Measurements from ENCODE around the gene DTX1. TPM values are rescaled to one million over a fixed set of nuclear protein-coding genes. Genes with fewer than 3 reads are reported as not detected.

DTX1 gene
- total RNA-seq, 1 donor from 2014 or later: 79.4 TPM

DNA sequence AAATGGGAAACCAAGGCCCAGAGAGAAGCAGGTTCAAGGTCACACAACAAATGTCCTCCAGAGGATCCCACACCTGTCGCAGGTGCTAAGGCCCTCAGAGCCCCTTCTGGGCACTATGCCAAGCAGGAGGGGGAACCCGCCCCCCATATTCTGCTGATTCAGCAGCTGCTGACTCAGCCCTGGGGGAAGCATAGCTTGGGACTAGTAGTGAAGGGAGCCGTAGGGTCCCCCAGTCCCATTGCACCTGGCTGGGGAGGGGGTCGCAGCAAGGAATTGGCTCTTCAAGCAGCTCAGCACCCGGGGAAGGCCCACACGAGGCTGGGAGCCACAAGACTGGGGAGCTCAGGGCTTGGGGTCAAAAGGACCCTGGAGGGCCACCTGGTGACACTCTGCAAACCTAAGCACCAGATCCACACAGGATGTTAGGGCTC, 78.0 kb downstream of the DTX1 start:
- Mint-ChIP-seq H3K9me3 (no peaks in the 10 kb centered on the region), H3K4me3 (peak overlapping the region; percentile 28), H3K36me3 (ENCODE audit: low read depth) (no peaks in the 10 kb centered on the region), H3K4me1 (peaks cover 35% of the 10 kb centered on the region), H3K27me3 (peaks cover 11% of the 10 kb centered on the region), H3K27ac (no peak overlapping the region)
- TF ChIP-seq, protein P1, sequence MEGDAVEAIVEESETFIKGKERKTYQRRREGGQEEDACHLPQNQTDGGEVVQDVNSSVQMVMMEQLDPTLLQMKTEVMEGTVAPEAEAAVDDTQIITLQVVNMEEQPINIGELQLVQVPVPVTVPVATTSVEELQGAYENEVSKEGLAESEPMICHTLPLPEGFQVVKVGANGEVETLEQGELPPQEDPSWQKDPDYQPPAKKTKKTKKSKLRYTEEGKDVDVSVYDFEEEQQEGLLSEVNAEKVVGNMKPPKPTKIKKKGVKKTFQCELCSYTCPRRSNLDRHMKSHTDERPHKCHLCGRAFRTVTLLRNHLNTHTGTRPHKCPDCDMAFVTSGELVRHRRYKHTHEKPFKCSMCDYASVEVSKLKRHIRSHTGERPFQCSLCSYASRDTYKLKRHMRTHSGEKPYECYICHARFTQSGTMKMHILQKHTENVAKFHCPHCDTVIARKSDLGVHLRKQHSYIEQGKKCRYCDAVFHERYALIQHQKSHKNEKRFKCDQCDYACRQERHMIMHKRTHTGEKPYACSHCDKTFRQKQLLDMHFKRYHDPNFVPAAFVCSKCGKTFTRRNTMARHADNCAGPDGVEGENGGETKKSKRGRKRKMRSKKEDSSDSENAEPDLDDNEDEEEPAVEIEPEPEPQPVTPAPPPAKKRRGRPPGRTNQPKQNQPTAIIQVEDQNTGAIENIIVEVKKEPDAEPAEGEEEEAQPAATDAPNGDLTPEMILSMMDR (IDR thresholded peaks at IDR 0.05): no peak
- POLR2A ChIA-PET: interaction anchor here (0.6 to 1.0 kb wide), 2 partner anchors 20 to 272 kb away, joined by 5 read pairs; no protein-coding TSS in a partner anchor
- no peak for DNase-seq
- ATAC-seq (ENCODE audit: low read depth): no peak
- CTCF ChIA-PET: no interaction called here
- intact Hi-C loops (cut with micrococcal nuclease): loop anchor here (5.0 kb wide), 1 partner anchor 37 kb away; no protein-coding TSS in a partner anchor

DNA sequence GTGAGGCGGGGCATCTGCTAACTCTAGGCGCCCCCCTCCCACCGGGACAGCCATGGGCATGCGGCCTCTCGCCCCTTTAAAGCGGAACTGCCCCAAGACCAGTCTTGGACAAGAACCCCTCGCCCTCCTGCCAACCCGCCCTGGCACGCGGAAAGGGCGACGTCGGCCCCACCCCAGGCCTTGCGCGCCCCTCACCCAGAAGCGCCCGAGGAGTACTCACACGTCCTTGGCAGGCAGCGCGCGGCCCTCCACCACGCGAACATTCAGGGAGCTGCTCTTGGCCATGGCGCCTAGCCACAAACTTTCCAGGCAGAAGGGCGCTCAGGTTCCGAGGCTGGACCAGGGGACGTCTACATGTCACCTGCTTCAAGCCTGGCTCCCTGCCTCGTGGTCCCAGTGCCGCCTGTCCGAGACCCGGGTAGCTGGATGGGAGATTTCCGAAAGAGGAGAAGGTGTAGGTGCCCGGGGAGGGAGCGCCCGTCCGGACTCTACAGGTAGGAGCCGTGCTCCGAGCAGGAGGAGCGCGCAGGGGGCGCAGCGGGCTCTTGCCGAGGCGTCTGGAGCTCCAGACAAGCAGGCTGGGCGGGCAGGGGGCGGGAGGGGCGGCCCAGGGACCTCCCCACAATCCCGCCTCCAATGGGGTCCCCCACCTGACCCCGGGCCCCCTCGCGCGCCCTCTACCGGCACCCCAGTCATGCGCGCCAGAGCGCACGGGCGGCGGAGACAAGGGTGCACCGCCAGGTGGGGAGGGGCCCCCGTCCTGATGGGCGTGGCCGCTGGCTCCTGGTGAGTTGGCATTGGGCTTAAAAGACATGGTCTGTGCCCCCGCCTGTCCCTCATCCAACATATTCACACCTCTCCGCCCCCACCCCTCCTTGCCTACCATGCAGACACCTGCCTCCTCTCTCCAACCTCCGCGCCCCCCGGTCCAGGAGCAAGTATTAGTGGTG, 78.9 kb downstream of the DTX1 start, which contains the start of gene RASAL1:
Gene RASAL1, minus strand, starts transcription at position 584 of the 950 bp plus-strand sequence. Its CDS starts 299 bp downstream, at position 285.
- Mint-ChIP-seq H3K27me3 (peaks cover 11% of the 10 kb centered on the region), H3K27ac (peak within 1 kb of the TSS; percentile 80), H3K9me3 (no peaks in the 10 kb centered on the region), H3K4me3 (peak within 1 kb of the TSS; percentile 77), H3K36me3 (ENCODE audit: low read depth) (no peaks in the 10 kb centered on the region), H3K4me1 (peaks cover 30% of the 10 kb centered on the region)
- intact Hi-C loops (cut with micrococcal nuclease): no loop called here
- CTCF ChIA-PET: interaction anchor here (3.9 kb wide), 1 partner anchor 18 kb away, joined by 11 read pairs; no protein-coding TSS in a partner anchor
- TF ChIP-seq, protein P1 (IDR thresholded peaks at IDR 0.05): no peak
- DNase-seq (peak; percentile 64), ATAC-seq (ENCODE audit: low read depth) (peak; percentile 84)
- POLR2A ChIA-PET: interaction anchor here (0.5 to 1.0 kb wide), 5 partner anchors 12 to 642 kb away, joined by 3 to 5 read pairs (median 3); no protein-coding TSS in a partner anchor

DNA sequence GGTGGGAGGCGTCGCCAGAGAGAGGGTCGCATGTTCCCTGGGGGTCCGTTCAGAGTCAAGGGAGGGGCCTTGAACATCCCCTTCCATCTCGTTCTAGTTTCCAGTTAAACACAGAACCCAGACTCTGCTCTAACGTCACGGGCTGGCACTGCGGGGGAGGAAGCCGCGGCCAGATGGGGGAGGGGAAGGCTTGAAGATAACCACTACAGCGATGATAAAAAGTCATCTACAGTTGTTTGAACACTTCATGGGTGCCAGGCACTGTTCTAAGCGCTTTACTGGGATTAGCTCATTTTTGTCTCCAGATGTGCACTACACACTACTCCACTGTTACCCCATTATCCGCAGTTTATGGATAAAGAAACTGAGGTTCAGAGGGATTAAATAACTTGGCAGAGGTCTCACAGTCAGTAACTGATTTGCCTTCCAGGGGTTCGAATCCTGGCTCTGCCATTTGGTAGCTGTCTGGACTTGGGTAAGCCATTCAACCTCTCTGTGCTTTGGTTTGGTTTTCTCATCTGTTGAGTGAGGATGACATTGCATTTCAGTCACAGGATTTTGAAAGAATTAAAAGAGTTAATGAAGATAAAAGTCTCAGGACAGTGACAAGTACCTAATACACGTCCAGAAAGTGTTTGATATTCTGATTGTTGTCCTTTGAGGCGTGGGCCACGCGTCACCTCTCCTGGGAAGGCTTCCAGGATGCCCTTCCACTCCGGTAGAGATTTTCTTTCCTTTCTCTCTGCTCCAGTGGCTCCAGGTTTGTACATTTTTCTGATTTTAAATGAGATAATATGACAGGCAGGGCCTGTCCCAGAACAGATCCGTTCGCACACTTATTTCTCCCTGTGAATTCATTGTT, 79.8 kb downstream of the DTX1 start:
- Mint-ChIP-seq H3K9me3 (no peaks in the 10 kb centered on the region), H3K27me3 (peaks cover 11% of the 10 kb centered on the region), H3K36me3 (ENCODE audit: low read depth) (no peaks in the 10 kb centered on the region), H3K27ac (peak overlapping the region; percentile 80), H3K4me1 (peaks cover 27% of the 10 kb centered on the region), H3K4me3 (peak overlapping the region; percentile 77)
- TF ChIP-seq, protein P1 (IDR thresholded peaks at IDR 0.05): no peak
- POLR2A ChIA-PET: interaction anchor here (0.8 to 1.0 kb wide), 2 partner anchors 11 to 34 kb away, joined by 3 read pairs; no protein-coding TSS in a partner anchor
- peak; percentile 72 for ATAC-seq (ENCODE audit: low read depth)
- CTCF ChIA-PET: interaction anchor here (3.9 kb wide), 1 partner anchor 17 kb away, joined by 11 read pairs; no protein-coding TSS in a partner anchor
- intact Hi-C loops (cut with micrococcal nuclease): no loop called here
- DNase-seq: peak; percentile 40

DNA sequence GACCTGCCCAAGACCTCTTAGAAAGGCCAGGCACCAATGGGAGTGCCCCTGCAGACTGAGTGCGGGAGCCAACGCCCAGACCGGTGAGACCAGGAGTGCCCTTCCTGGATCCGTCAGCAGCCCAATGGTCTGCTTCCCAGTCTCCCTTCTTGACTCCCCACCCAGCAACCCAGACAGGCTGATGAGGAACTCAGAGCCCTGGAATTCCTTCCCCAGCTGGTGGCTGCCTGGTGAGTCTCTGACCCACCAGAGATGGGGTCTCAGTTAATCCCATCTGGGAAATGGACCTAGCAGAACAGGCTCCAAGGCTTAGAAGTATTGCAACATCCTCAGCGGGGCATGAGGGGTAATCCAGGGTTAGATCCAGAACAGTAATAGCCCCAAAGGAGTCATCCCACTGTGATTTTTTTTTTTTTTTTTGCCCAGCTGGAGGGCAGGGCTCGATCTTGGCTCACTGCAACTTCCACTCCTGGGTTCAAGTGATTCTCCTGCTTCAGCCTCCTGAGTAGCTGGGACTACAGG, 80.5 kb downstream of the DTX1 start:
- Mint-ChIP-seq H3K4me1 (peaks cover 31% of the 10 kb centered on the region), H3K36me3 (ENCODE audit: low read depth) (no peaks in the 10 kb centered on the region), H3K27ac (peak overlapping the region; percentile 8), H3K27me3 (peaks cover 11% of the 10 kb centered on the region), H3K9me3 (no peaks in the 10 kb centered on the region), H3K4me3 (no peak overlapping the region)
- TF ChIP-seq, protein P1 (IDR thresholded peaks at IDR 0.05): no peak
- ChIA-PET CTCF (interaction anchor here (1.4 to 3.9 kb wide), 2 partner anchors 16 to 38 kb away, joined by 3 to 11 read pairs; no protein-coding TSS in a partner anchor), POLR2A (no interaction called here)
- ATAC-seq (ENCODE audit: low read depth) (no peak), DNase-seq (no peak)
- intact Hi-C loops (cut with micrococcal nuclease): no loop called here

Data from activated B cell treated with CpG ODN at 0.5 μM for 24 hours (primary cell).